ENCODE measurements around the gene TNNC2. TPM values are rescaled to one million over a fixed set of nuclear protein-coding genes. Genes with fewer than 3 reads are reported as not detected.

The TNNC2 gene
- total RNA-seq, 1 donor from 2014 or later, result not detected

DNA sequence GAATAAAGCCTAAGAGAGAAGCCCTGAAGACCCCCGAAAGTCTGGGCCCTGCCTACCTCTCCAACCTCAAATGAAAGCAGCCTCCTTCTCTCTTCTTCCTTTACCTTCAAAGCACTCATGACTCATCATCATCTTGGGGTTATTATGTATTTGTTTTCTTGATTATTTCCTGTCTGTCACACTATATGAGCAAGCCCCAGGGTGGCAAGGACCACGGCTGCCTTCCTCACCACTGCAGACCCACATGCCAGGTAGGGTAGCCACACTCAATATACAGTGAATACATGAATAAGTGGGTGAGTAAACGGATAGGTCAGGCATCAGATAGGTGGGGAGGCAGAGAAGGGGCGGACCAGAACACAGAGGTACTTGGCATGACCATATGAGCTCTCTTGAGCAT, 44.2 kb downstream of the TNNC2 start:
- peak; percentile 43 for DNase-seq (ENCODE audit: low read depth)

- peak; percentile 85 for DNase-seq (ENCODE audit: low read depth)
These were observed 45.7 kb downstream of the TNNC2 start for GRCh38 chr20:45781391-45781931.

DNA sequence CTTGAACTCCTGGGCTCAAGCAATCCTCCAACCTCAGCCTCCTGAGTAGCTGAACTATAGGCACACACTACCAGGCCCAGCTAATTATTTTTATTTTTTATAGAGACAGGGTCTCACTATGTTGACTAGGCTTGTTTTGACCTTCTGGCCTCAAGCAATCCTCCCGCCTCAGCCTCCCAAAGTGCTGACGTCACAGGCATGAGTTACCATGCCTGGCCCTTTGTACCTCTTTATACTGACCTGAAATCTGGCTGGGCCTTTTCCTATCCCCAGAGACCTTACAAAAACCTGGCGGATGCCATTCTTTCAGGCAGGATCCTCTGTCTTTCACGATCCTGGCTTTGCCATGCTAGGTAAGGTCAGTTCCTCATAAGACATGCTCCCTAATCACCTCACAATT, 47.0 kb downstream of the TNNC2 start:
- no peak for DNase-seq (ENCODE audit: low read depth)

GRCh38 chr20:45779011-45779915, 47.8 kb downstream of the TNNC2 start:
- peak; percentile 100 for DNase-seq (ENCODE audit: low read depth)

- DNase-seq (ENCODE audit: low read depth), result no peak
These were observed 50.2 kb downstream of the TNNC2 start for GRCh38 chr20:45776931-45777330.

DNA sequence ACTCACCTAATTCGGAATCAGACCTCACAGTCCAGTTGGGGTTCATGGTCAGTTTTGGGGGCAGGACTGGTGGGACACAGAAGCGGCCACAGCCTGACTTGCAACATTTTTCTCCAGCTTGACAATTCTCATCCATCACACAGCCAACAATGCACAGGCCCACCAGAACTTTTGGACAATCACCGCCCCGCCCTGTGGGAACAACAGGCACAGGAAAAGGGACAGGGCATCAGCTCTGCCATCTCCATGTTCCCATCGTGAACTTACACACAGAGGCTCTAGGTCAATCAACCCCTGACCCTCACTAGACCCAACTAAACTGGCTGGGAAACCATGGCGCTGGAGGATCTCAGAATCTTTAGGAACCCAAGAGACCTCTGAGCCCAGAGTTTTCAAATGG, 51.7 kb downstream of the TNNC2 start:
- DNase-seq (ENCODE audit: low read depth), result no peak

DNA sequence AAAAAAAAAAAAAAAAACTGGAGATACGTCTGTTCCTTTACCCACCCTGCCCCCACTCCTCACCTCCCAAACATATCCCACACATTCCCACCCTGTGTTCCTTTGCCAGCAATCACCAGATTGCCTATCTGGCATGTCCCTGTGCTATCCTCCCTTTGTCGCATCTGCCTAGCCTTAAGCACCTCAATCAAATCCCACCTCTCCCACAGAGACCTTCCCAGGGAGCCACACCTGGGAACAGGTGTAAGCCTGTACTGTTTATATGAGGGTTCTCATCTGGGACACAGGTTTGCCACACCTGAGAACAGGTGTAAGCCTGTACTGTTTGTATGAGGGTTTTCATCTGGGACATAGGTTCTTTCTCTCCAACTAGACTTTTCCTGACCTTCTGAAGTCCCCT, 52.2 kb downstream of the TNNC2 start:
- DNase-seq (ENCODE audit: low read depth), result no peak

Other genes starting within 250 kb of the TNNC2 start
- not detected in 2 replicates for gene WFDC8, start 248.0 kb downstream of the TNNC2 start, total RNA-seq
- gene WFDC10A, start 197.6 kb downstream of the TNNC2 start, total RNA-seq, result not detected in 2 replicates
- gene WFDC9, start 196.0 kb downstream of the TNNC2 start, total RNA-seq, result not detected in 2 replicates
- gene WFDC11, start 157.1 kb downstream of the TNNC2 start, total RNA-seq, result not detected in 2 replicates
- not detected in 2 replicates for gene WFDC13, start 125.3 kb downstream of the TNNC2 start, total RNA-seq
- gene WFDC10B, start 122.3 kb downstream of the TNNC2 start, total RNA-seq, result not detected in 2 replicates
- gene SPINT4, start 105.0 kb downstream of the TNNC2 start, total RNA-seq, result not detected in 2 replicates
- gene WFDC3, start 35.4 kb downstream of the TNNC2 start, total RNA-seq, result 0.50 and 3.5 TPM in 2 replicates
- 13.3 and 14.2 TPM in 2 replicates for gene DNTTIP1, start 35.4 kb downstream of the TNNC2 start, total RNA-seq
- gene UBE2C, start 14.7 kb downstream of the TNNC2 start, total RNA-seq, result 0.75 and 16.7 TPM in 2 replicates
- gene SNX21, start 6.5 kb upstream of the TNNC2 start, total RNA-seq, result 26.9 and 32.1 TPM in 2 replicates
- gene ACOT8, start 30.1 kb upstream of the TNNC2 start, total RNA-seq, result 32.1 and 35.7 TPM in 2 replicates
- gene ZSWIM3, start 30.3 kb upstream of the TNNC2 start, total RNA-seq, result 4.3 and 5.9 TPM in 2 replicates
- 3.6 and 6.9 TPM in 2 replicates for gene ZSWIM1, start 53.9 kb upstream of the TNNC2 start, total RNA-seq
- 0.85 and 1.0 TPM in 2 replicates for gene SPATA25, start 60.3 kb upstream of the TNNC2 start, total RNA-seq
- gene NEURL2, start 63.9 kb upstream of the TNNC2 start, total RNA-seq, result 3.0 and 3.3 TPM in 2 replicates
- 20.7 and 64.2 TPM in 2 replicates for gene CTSA, start 64.0 kb upstream of the TNNC2 start, total RNA-seq
- 10.4 and 32.1 TPM in 2 replicates for gene PLTP, start 84.8 kb upstream of the TNNC2 start, total RNA-seq
- 7.1 and 19.4 TPM in 2 replicates for gene PCIF1, start 107.4 kb upstream of the TNNC2 start, total RNA-seq
- gene ZNF335, start 144.9 kb upstream of the TNNC2 start, total RNA-seq, result 11.1 and 16.1 TPM in 2 replicates
- 0.87 TPM in 1 of 2 replicates, not detected in the other for gene MMP9, start 181.6 kb upstream of the TNNC2 start, total RNA-seq
- 0.17 and 0.55 TPM in 2 replicates for gene SLC12A5, start 201.9 kb upstream of the TNNC2 start, total RNA-seq

All from renal cortical epithelial cell (primary cell).